ENCODE data around the gene TPCN2. TPM values are rescaled to one million over a fixed set of nuclear protein-coding genes. Genes with fewer than 3 reads are reported as not detected.

TPCN2 gene
- total RNA-seq, 3 donors from 2014 or later (not counting 1 experiment from before 2014, with no cell fraction given): 14.9 to 18.3 (median 18.2) TPM

DNA sequence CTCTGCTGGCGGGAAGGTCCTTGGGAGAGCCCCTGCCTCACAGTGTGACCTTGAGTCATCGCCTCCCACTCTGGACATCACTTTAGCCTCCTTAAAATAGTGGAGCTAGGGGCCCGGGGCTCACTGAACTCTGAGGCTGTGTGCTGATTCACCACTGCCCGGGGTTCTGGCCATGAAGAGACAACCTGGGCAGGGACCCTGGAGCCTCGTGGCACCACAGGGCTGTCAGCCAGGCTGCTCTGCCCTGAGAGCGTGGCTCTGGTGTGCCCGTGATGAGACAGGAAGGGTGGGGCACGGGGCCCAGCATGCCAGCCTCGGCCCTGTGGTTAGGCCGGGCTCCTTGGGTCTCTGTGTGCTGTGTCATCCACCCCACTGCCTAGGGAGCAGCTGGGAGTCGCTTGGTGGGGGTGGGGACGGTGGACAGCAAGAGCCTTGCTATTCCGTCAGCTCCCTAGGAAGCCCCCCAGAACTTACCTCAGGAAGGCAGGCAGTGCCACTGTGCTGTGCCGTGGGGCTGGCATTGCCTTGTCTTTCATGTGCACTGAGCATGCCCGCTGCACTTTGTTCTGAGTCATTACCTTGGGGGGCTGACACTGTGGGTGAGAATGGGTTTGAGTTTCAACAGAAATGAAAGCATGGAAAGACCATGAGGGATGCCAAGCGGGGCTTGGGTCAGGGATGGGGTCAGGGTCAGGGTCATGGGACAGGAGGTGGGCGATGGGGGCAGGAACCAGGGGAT lies 31.7 kb downstream of the TPCN2 start:
- peak overlapping the region; percentile 9 for H3K27ac ChIP-seq (ENCODE audit: low read length)
- H3K9me3 ChIP-seq (ENCODE audit: control insufficient read depth, insufficient read depth, low read length): no peaks in the 10 kb centered on the region
- H3K27me3 ChIP-seq (ENCODE audit: control insufficient read depth, insufficient read depth, low read length): no peaks in the 10 kb centered on the region
- peaks cover 25% of the 10 kb centered on the region for H3K4me1 ChIP-seq (ENCODE audit: control insufficient read depth, insufficient read depth, low read length)
- peaks cover 7 to 23% of the 10 kb centered on the region in 2 donors for H3K4me1 Mint-ChIP-seq
- 40% methylated on average over 17 of the region's 17 CpGs for WGBS (ENCODE audit: insufficient coverage)
- H3K4me3 Mint-ChIP-seq: no peak overlapping the region
- H3K27ac Mint-ChIP-seq: peak overlapping the region in 1 of 2 donors; percentile 83
- TF ChIP-seq, protein P1, sequence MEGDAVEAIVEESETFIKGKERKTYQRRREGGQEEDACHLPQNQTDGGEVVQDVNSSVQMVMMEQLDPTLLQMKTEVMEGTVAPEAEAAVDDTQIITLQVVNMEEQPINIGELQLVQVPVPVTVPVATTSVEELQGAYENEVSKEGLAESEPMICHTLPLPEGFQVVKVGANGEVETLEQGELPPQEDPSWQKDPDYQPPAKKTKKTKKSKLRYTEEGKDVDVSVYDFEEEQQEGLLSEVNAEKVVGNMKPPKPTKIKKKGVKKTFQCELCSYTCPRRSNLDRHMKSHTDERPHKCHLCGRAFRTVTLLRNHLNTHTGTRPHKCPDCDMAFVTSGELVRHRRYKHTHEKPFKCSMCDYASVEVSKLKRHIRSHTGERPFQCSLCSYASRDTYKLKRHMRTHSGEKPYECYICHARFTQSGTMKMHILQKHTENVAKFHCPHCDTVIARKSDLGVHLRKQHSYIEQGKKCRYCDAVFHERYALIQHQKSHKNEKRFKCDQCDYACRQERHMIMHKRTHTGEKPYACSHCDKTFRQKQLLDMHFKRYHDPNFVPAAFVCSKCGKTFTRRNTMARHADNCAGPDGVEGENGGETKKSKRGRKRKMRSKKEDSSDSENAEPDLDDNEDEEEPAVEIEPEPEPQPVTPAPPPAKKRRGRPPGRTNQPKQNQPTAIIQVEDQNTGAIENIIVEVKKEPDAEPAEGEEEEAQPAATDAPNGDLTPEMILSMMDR (IDR thresholded peaks at IDR 0.05): no peak
- no peak overlapping the region for H3K4me3 ChIP-seq (ENCODE audit: low read length)
- ATAC-seq: peak; percentile 66 to 71 (median 69)
- intact Hi-C loops (cut with micrococcal nuclease): loop anchor here (10.0 kb wide), 1 partner anchor 76 kb away; no protein-coding TSS in a partner anchor
- peak in 1 of 2 donors; percentile 41 for DNase-seq
- no peaks in the 10 kb centered on the region for H3K27me3 Mint-ChIP-seq (ENCODE audit: low read depth in 2 of 2)
- H3K9me3 Mint-ChIP-seq: no peaks in the 10 kb centered on the region
- H3K36me3 ChIP-seq (ENCODE audit: control insufficient read depth, insufficient read depth, low read length): peaks cover 17% of the 10 kb centered on the region
- no peaks in the 10 kb centered on the region for H3K36me3 Mint-ChIP-seq

- H3K36me3 ChIP-seq (ENCODE audit: control insufficient read depth, insufficient read depth, low read length): peaks cover 17% of the 10 kb centered on the region
- H3K36me3 Mint-ChIP-seq: no peaks in the 10 kb centered on the region
- no peak overlapping the region for H3K4me3 Mint-ChIP-seq
- WGBS (ENCODE audit: insufficient coverage): 95% methylated on average over 23 of the region's 23 CpGs
- H3K4me1 Mint-ChIP-seq: peaks cover 0 to 18% of the 10 kb centered on the region in 2 donors
- no peaks in the 10 kb centered on the region for H3K27me3 Mint-ChIP-seq (ENCODE audit: low read depth in 2 of 2)
- no peak overlapping the region for H3K27ac ChIP-seq (ENCODE audit: low read length)
- TF ChIP-seq, protein P1 (IDR thresholded peaks at IDR 0.05): no peak
- no peak for DNase-seq
- H3K9me3 ChIP-seq (ENCODE audit: control insufficient read depth, insufficient read depth, low read length): no peaks in the 10 kb centered on the region
- no peak for ATAC-seq
- H3K4me1 ChIP-seq (ENCODE audit: control insufficient read depth, insufficient read depth, low read length): peaks cover 25% of the 10 kb centered on the region
- H3K4me3 ChIP-seq (ENCODE audit: low read length): no peak overlapping the region
- no peak overlapping the region for H3K27ac Mint-ChIP-seq
- intact Hi-C loops (cut with micrococcal nuclease): loop anchor here (10.0 kb wide), 1 partner anchor 76 kb away; no protein-coding TSS in a partner anchor
- H3K27me3 ChIP-seq (ENCODE audit: control insufficient read depth, insufficient read depth, low read length): no peaks in the 10 kb centered on the region
- H3K9me3 Mint-ChIP-seq: no peaks in the 10 kb centered on the region
Observed at GRCh38 chr11:69081180-69081579, 32.4 kb downstream of the TPCN2 start.

DNA sequence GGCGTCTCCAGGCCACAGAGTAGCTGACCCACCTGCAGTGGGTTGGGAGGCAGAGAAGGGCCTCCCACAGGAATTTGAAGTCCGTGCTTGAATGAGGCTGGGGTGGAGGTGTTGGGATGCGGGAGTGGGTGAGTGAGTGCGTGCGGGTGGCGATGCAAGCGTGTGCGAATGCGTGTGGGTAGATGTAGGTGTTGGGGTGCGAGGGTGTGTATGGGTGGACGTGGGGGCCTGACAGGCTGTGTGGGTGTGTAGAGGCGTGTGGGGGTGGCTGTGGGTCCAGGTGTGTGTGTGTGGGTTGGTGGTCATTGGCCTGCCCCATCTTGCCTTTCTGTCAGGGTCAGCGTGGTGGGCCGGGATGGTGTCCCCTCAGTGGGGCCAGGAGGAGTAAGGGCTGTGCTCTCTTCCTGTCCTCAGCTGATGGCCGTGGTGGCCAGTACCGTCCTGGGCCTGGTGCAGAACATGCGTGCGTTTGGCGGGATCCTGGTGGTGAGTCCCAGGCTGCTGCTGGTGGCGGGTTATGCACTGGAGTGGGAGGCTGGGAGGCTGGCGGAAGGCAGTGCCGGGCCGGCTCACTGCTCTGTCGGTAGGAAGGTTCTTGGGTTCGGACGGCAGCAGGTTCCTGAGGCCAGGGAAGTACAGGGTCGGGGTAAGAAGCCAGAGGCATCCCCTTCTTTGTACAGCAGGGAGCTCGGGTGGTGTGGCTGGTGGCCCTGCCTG lies 35.0 kb downstream of the TPCN2 start:
- no peaks in the 10 kb centered on the region for H3K27me3 ChIP-seq (ENCODE audit: control insufficient read depth, insufficient read depth, low read length)
- H3K27ac ChIP-seq (ENCODE audit: low read length): no peak overlapping the region
- no peaks in the 10 kb centered on the region for H3K9me3 Mint-ChIP-seq
- WGBS (ENCODE audit: insufficient coverage): 91% methylated on average over 28 of the region's 28 CpGs
- ATAC-seq (no peak), DNase-seq (no peak)
- no peaks in the 10 kb centered on the region for H3K36me3 Mint-ChIP-seq
- no peak overlapping the region for H3K4me3 ChIP-seq (ENCODE audit: low read length)
- intact Hi-C loops (cut with micrococcal nuclease): loop anchor here (10.0 kb wide), 1 partner anchor 79 kb away; no protein-coding TSS in a partner anchor
- H3K36me3 ChIP-seq (ENCODE audit: control insufficient read depth, insufficient read depth, low read length): peaks cover 18% of the 10 kb centered on the region
- H3K27ac Mint-ChIP-seq: peak overlapping the region in 1 of 2 donors; percentile 31
- TF ChIP-seq, protein P1 (IDR thresholded peaks at IDR 0.05): no peak
- peaks cover 0 to 21% of the 10 kb centered on the region in 2 donors for H3K4me1 Mint-ChIP-seq
- H3K4me1 ChIP-seq (ENCODE audit: control insufficient read depth, insufficient read depth, low read length): peaks cover 29% of the 10 kb centered on the region
- H3K4me3 Mint-ChIP-seq: no peak overlapping the region
- no peaks in the 10 kb centered on the region for H3K27me3 Mint-ChIP-seq (ENCODE audit: low read depth in 2 of 2)
- H3K9me3 ChIP-seq (ENCODE audit: control insufficient read depth, insufficient read depth, low read length): no peaks in the 10 kb centered on the region

Data from natural killer cell (primary cell).